CD14-positive monocyte (primary cell): Measurements from ENCODE around the gene XCR1. TPM values are rescaled to one million over a fixed set of nuclear protein-coding genes. Genes with fewer than 3 reads are reported as not detected.

Experiments used
- DNase-seq, 3 donors: peaks; one replicate each; pipeline ENCODE4 v3.0.0-alpha.2; 2011 to 2022
- H2AFZ ChIP-seq: 2 replicates; pipeline ENCODE4 v1.6.0; 2012; ENCODE audit warnings: mild to moderate bottlenecking, low read depth, low read length, inconsistent platforms; ENCODE audit not compliant: insufficient read depth, poor library complexity, severe bottlenecking
- H3K27ac ChIP-seq, 2 donors: 1 replicate in 1 of 2; 2 replicates in 1 of 2; pipeline ENCODE4 v1.5.1; 2012 to 2013; ENCODE audit warnings: low read length in 2 of 2, control low read depth in 1 of 2, inconsistent platforms in 1 of 2, low read depth in 1 of 2, mild to moderate bottlenecking in 1 of 2
- H3K27me3 ChIP-seq, 2 donors: one replicate each; pipeline versions ENCODE4 v1.6.0 to v1.6.1; 2011 to 2013; ENCODE audit warnings: low read length in 2 of 2; ENCODE audit not compliant: control insufficient read depth in 2 of 2, insufficient read depth in 2 of 2
- H3K36me3 ChIP-seq, 2 donors: replicated peaks in 1 of 2; 1 replicate in 1 of 2; 2 replicates in 1 of 2; pipeline versions ENCODE4 v1.5.1 to v1.6.1; 2012 to 2013; ENCODE audit warnings: low read length in 2 of 2, control low read depth in 1 of 2, inconsistent platforms in 1 of 2, mild to moderate bottlenecking in 1 of 2; ENCODE audit not compliant: insufficient read depth in 2 of 2, control insufficient read depth in 1 of 2
- H3K4me1 ChIP-seq, 2 donors: 1 replicate in 1 of 2; 2 replicates in 1 of 2; pipeline versions ENCODE4 v1.5.1 to v1.6.1; 2012 to 2013; ENCODE audit warnings: low read length in 2 of 2, control low read depth in 1 of 2, inconsistent platforms in 1 of 2, mild to moderate bottlenecking in 1 of 2, moderate library complexity in 1 of 2; ENCODE audit not compliant: insufficient read depth in 2 of 2, control insufficient read depth in 1 of 2
- H3K4me2 ChIP-seq: replicated peaks from 2 replicates; pipeline ENCODE3; 2012; ENCODE audit warnings: low read length, moderate library complexity, mild to moderate bottlenecking; ENCODE audit not compliant: poor library complexity, severe bottlenecking; ENCODE audit errors: extremely low read depth
- H3K4me3 ChIP-seq, 3 experiments: fragments of 200-600 bp in 1 of 3; sonication (generic) in 1 of 3; replicated peaks in 1 of 3; 1 replicate in 2 of 3; 2 replicates in 1 of 3; pipeline ENCODE4 v1.5.1; 2011 to 2013; ENCODE audit warnings: low read length in 3 of 3, mild to moderate bottlenecking in 3 of 3, control low read depth in 2 of 3, low read depth in 2 of 3, inconsistent platforms in 1 of 3, moderate library complexity in 1 of 3
- H3K79me2 ChIP-seq: 2 replicates; pipeline ENCODE4 v1.6.0; 2012; ENCODE audit warnings: mild to moderate bottlenecking, control low read depth, inconsistent platforms, low read length, moderate library complexity; ENCODE audit not compliant: insufficient read depth
- H3K9ac ChIP-seq: 2 replicates; pipeline ENCODE4 v1.6.0; 2017; ENCODE audit warnings: low read length, mild to moderate bottlenecking; ENCODE audit not compliant: insufficient read depth, poor library complexity, severe bottlenecking
- H3K9me3 ChIP-seq, 2 donors: replicated peaks in 1 of 2; 1 replicate in 1 of 2; 2 replicates in 1 of 2; pipeline versions ENCODE4 v1.5.1 to v1.6.1; 2012 to 2013; ENCODE audit warnings: low read length in 2 of 2, control low read depth in 1 of 2; ENCODE audit not compliant: control insufficient read depth in 1 of 2, insufficient read depth in 1 of 2
- H4K20me1 ChIP-seq: 2 replicates; pipeline ENCODE4 v1.6.0; 2012; ENCODE audit warnings: mild to moderate bottlenecking, low read length, control low read depth, moderate library complexity; ENCODE audit not compliant: insufficient read depth
- H3K27ac Mint-ChIP-seq, 7 donors: one replicate each; pipeline ENCODE4 v1.8.0; 2020; ENCODE audit warnings: mild to moderate bottlenecking in 7 of 7, mixed read lengths in 7 of 7, moderate library complexity in 6 of 7, inconsistent platforms in 2 of 7
- H3K27me3 Mint-ChIP-seq, 3 donors: one replicate each; pipeline ENCODE4 v1.8.0; 2021 to 2022; ENCODE audit warnings: low read depth in 3 of 3, mild to moderate bottlenecking in 3 of 3, mixed read lengths in 3 of 3, moderate library complexity in 3 of 3, inconsistent platforms in 1 of 3
- H3K36me3 Mint-ChIP-seq, 2 donors: one replicate each; pipeline ENCODE4 v1.8.0; 2020; ENCODE audit warnings: mixed read lengths in 2 of 2, inconsistent platforms in 1 of 2, mild to moderate bottlenecking in 1 of 2
- H3K4me1 Mint-ChIP-seq: one replicate; pipeline ENCODE4 v1.8.0; 2020; ENCODE audit warnings: mild to moderate bottlenecking, mixed read lengths
- H3K4me3 Mint-ChIP-seq, 2 donors: one replicate each; pipeline ENCODE4 v1.8.0; 2020; ENCODE audit warnings: mild to moderate bottlenecking in 2 of 2, mixed read lengths in 2 of 2, moderate library complexity in 1 of 2
- H3K9me3 Mint-ChIP-seq, 7 donors: one replicate each; pipeline ENCODE4 v1.8.0; 2020 to 2022; ENCODE audit warnings: mixed read lengths in 7 of 7, mild to moderate bottlenecking in 6 of 7, moderate library complexity in 6 of 7, inconsistent platforms in 2 of 7
- WGBS: methylation state at CpG from one replicate; pipeline ENCODE4 v1.1.5; 2013; ENCODE audit warnings: missing lambda C conversion rate; ENCODE audit not compliant: insufficient coverage; 5-methylcytosine and 5-hydroxymethylcytosine counted together
- intact Hi-C, 2 donors: fragments of 100-400 bp; cut with micrococcal nuclease; formaldehyde crosslinking; loops; one replicate each; pipeline versions ENCODE4 v1.15.0 to v1.15.1; 2023
- polyA plus RNA-seq, 3 donors: library from polyadenylated mRNA; depleted of rRNA in 1 of 3; unstranded in 2 of 3; stranded (reverse) in 1 of 3; fragments of 300-500 nt in 2 of 3; fragments of >200 nt in 1 of 3; fragmentation: Illumina TruSeq in 2 of 3; gene quantifications; 1 replicate in 2 of 3; 2 replicates in 1 of 3; pipeline ENCODE4 v1.2.3, GENCODE V29; 2012 to 2021
- TF ChIP-seq, protein P1 (sequence below): fragments of 200-600 bp; IDR thresholded peaks from one replicate; pipeline ENCODE4 v1.8.0; 2022; ENCODE audit warnings: antibody characterized with exemption, mild to moderate bottlenecking

Gene XCR1
- polyA plus RNA-seq, 3 donors, result 0.03 to 0.05 TPM; not detected in 1

DNA sequence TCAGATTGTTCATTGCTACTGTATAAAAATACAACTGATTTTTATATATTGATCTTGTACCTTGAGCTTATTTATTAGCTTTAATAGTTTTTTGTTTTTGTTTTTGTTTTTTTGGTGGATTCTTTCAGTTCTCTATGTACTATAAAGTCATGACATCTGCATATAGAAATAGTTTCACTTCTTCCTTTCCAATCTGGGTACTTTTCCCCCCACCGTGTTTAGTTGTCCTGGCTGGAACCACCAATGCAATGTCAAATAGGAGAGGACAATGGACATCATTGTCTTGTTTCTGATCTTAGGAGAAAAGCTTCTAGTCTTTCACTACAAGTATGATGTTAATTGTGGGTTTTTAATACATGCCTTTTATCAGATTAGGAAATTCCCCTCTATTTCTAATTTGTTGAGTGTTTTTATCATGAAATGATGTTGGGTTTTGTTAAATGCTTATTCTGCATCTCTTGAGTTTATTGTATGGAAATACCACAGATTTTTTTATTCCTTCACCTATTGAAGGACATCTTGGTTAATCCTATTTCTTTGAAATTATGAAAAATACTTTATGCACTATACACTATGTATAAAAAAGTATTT lies 2.8 kb upstream of the XCR1 start:
- peak overlapping the region in 1 of 2 donors; percentile 37 for H3K4me3 Mint-ChIP-seq
- TF ChIP-seq, protein P1, sequence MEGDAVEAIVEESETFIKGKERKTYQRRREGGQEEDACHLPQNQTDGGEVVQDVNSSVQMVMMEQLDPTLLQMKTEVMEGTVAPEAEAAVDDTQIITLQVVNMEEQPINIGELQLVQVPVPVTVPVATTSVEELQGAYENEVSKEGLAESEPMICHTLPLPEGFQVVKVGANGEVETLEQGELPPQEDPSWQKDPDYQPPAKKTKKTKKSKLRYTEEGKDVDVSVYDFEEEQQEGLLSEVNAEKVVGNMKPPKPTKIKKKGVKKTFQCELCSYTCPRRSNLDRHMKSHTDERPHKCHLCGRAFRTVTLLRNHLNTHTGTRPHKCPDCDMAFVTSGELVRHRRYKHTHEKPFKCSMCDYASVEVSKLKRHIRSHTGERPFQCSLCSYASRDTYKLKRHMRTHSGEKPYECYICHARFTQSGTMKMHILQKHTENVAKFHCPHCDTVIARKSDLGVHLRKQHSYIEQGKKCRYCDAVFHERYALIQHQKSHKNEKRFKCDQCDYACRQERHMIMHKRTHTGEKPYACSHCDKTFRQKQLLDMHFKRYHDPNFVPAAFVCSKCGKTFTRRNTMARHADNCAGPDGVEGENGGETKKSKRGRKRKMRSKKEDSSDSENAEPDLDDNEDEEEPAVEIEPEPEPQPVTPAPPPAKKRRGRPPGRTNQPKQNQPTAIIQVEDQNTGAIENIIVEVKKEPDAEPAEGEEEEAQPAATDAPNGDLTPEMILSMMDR, result no peak

DNA sequence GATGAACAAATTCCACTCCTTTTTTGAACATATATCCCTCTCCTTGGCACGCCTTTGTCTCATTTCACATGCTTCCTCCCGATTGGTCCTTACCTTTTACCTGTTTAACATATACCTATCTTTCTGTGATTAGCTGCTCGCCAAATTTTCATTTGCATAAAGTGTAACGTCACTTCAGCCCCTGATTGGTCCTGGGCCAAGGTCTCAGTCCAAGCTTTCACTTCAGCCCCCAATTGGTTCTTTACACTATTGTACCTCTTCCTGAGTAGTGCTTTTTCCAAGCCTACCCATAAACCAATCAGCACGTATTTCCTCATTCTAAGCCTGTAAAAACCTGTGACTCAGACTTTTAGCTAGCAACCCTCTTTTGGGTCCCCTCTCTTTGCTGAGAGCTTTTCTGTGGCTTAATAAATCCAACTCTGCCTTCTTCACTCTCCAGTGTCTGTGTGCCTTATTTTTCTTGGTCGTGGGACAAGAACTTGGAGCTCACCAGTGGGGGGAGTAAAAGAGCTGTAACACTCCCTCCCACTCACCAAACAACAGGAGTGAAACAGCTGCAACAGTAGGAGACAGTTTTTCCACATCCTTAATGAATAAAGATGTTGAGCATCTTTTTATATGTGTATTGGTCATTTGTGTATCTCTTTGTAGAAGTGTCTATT lies 584 bp upstream of the XCR1 start:
- peaks cover 0 to 2% (median 0%) of the 10 kb centered on the region in 3 donors for H3K27me3 Mint-ChIP-seq
- TF ChIP-seq, protein P1, result no peak

More for the DNA sequence above, 2.8 kb upstream of the XCR1 start:
- Mint-ChIP-seq H3K4me1 (peaks cover 18% of the 10 kb centered on the region), H3K36me3 (peaks cover 3 to 5% of the 10 kb centered on the region in 2 donors), H3K27me3 (peaks cover 0 to 8% (median 0%) of the 10 kb centered on the region in 3 donors), H3K27ac (peak overlapping the region in 5 of 7 donors; percentile 37 to 80 (median 74)), H3K9me3 (peaks cover 13 to 32% (median 17%) of the 10 kb centered on the region in 7 donors)
- intact Hi-C loops, result no loop called here
- WGBS, result no CpG with 5 or more reads among the region's 1 CpG
- Histone ChIP-seq H3K36me3 (no peaks in the 10 kb centered on the region), H3K4me2 (peak overlapping the region; percentile 8), H3K4me3 (no peak overlapping the region), H3K4me1 (peaks cover 9 to 17% of the 10 kb centered on the region in 2 donors), H3K79me2 (no peaks in the 10 kb centered on the region), H4K20me1 (no peaks in the 10 kb centered on the region), H3K9ac (no peak overlapping the region), H3K9me3 (peaks cover 7 to 30% of the 10 kb centered on the region in 2 donors), H2AFZ (no peak overlapping the region), H3K27me3 (no peaks in the 10 kb centered on the region), H3K27ac (no peak overlapping the region)
- DNase-seq, result peak; percentile 22 to 63 (median 51)

More for the DNA sequence above, 584 bp upstream of the XCR1 start:
- Histone ChIP-seq H4K20me1 (no peaks in the 10 kb centered on the region), H3K36me3 (no peaks in the 10 kb centered on the region), H3K9me3 (peaks cover 7 to 30% of the 10 kb centered on the region in 2 donors), H3K4me2 (no peak overlapping the region), H3K79me2 (no peaks in the 10 kb centered on the region), H3K4me1 (peaks cover 9 to 17% of the 10 kb centered on the region in 2 donors), H3K9ac (no peak overlapping the region), H2AFZ (no peak overlapping the region), H3K27me3 (no peaks in the 10 kb centered on the region), H3K4me3 (no peak overlapping the region), H3K27ac (no peak overlapping the region)
- peaks cover 3 to 5% of the 10 kb centered on the region in 2 donors for H3K36me3 Mint-ChIP-seq
- H3K4me3 Mint-ChIP-seq, result no peak overlapping the region
- peaks cover 17% of the 10 kb centered on the region for H3K4me1 Mint-ChIP-seq
- peak overlapping the region in 2 of 7 donors; percentile 14 to 53 for H3K27ac Mint-ChIP-seq
- peaks cover 14 to 33% (median 17%) of the 10 kb centered on the region in 7 donors for H3K9me3 Mint-ChIP-seq
- no peak for DNase-seq
- 97% methylated on average over 5 of the region's 6 CpGs for WGBS
- intact Hi-C loops, result no loop called here
